HG03354 (cell line): ENCODE measurements around the gene RFX3.

Experiments used
- ATAC-seq: cut with Tn5 transposase; IDR thresholded peaks from one replicate; pipeline ENCODE4 v1.9.1; 2021; ENCODE audit warnings: mild to moderate bottlenecking; ENCODE audit not compliant: unreplicated experiment, poor library complexity, severe bottlenecking

RFX3 gene

DNA sequence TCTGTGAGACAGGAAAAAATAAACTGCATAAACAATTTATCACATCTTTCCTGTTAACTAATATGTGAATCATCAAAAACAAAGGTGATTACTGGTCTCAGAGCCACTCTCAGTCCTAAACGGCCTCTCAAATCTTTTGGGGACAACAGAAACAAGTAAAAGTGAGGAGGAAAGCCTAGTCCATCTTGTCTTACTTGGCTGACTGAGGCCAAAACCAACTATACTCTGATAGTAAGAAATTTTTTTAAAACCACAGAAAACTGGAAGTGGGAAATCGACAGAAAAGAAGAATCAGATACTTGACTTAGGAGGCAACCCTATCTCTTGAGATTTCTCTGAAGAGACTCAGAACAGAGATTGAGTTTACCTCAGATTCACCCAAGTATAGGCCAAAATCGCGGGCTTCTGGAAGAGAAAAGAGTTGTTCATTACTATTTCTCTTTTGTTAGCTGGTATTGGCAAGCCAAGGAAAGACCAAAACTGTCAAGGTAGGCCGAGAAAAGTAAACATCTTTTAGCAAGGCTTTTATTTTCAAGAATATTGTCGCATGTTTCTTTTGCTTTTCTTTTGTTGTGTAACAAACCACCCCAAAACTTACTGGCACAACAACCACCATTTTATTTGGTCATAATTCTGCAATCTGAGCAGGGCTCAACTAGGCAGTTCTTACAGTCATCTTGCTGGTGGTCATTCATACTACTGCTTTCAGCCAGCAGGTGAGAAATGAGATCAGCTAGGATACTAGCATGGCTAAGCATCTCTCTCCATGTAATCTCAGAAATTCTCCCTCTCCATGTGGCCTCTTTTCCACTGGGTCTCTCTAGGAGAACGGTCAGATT lies 46.1 kb downstream of the RFX3 start:
- ATAC-seq, result peak; percentile 55

DNA sequence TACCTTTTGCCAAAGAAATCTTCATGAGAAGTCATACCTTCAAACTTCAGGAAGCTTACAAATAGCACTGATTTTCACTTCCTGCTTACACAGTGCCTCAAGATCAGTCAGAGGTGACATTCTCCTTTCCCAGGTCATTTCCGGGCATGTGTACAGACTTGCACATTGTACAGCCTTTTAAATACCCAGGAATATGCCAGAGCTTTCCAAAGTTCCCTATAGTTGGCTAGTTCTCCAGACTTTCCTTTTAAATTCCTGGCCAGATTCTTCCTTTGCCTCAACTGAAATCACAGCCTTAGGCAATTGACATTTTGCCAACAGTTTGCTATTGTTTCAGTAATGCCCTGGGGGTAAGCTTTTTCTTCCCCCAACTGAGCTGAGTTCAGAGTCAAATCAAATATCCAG lies 47.2 kb downstream of the RFX3 start:
- ATAC-seq, result peak; percentile 37

DNA sequence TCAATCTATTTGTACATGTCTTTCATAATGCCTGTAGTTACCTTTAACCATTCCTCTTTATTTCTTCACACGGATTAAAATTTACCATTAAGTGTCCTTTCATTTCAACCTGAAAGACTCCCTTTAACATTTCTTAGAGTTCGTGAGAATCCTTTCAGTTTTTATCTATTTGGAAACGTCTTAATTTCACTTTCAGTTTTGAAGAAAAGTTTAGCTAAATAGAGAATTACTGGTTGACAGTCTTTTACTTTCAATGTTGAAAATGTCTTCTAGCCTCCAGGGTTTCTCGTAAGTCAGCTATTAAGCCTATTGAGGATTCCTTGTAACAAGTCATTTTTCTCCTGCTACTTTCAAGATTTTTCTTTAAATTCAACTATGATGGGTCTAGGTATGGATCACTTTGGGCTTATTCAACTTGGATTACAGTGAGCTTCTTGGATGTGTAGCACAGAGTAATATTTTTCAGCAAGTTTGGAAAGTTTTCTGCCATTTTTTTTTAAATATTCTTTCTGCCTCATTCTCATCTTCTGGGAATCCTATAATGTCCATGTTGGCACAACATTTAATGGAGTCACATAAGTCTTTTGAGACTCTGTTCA lies 48.5 kb downstream of the RFX3 start:
- ATAC-seq, result peak; percentile 35

DNA sequence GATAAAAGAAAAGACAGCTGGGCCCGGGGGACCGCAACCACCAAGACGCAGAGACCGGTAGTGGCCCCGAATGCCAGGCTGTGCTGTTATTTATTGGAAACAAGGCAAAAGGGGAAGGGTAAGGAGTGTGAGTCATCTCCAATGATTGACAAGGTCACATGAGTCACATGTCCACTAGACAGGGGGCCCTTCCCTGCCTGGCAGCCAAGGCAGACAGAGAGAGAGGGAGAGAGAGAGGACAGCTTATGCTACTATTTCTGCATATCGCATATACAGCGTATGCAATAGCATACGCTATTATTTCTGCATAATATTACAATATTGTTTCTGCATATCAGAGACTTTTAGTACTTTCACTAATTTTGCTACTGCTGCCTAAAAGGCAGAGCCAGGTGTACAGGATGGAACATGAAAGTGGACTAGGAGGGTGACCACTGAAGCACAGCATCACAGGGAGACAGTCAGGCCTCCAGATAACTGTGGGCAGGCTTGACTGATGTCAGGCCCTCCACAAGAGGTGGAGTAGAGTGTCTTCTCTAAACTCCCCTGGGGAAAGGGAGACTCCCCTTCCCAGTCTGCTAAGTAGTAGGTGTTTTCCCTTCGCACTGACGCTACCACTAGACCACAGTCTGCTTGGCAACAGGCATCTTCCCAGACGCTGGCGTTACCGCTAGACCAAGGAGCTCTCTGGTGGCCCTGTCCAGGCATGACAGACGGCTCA lies 50.3 kb downstream of the RFX3 start:
- no peak for ATAC-seq

DNA sequence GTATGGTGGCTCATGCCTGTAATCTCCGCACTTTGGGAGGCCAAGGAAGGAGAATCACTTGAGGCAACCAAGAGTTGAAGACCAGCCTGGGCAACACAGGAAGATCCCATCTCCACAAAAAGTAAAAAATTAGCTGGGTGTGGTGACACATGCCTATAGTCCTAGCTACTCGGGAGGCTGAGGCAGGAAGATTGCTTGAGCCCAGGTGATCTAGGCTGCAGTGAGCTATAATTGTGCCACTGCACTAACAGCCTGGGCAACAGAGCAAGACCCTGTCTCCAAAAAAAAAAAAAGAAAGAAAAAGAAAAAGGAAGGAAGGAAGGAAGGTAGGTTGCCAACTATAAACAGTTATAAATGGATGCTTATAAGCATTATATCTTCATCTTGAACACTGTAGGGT lies 51.0 kb downstream of the RFX3 start:
- ATAC-seq, result no peak

DNA sequence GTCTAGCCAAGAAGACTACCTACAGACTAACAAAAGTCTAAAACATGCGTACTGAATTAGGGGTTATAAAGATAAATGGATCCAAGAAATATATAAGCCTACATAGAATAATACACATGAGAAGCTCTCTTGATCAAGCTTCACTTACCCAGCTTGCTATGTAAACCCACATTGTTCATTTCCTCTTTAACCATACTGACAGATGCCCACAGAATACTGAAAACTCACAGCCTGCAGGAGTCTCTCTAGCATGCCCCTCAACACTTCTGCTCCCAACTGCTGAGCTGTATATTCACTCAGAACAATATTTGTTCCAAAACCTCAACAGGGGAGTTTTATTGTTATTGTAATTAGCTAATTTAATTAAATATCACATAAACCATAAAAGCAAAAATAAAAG lies 52.4 kb downstream of the RFX3 start:
- peak; percentile 46 for ATAC-seq

DNA sequence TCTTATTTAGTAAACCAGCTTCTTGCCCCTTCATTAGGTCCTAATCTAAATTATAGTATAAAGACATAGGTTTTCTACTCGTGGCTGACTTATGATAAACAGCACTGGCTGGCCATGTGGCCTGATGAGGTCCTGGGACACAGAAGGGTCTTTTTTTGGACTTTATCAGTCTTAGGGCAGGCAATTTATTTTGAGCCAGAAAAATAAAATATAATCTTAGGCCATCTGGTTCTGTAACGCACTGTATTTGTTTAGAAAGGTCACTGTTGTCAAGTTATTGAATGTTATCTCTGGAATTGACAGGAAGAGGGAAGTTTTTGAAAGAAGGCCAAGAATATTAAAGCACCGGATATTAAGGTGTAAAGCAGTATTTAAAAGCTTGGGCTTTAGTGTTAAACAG lies 53.9 kb downstream of the RFX3 start:
- ATAC-seq, result no peak

DNA sequence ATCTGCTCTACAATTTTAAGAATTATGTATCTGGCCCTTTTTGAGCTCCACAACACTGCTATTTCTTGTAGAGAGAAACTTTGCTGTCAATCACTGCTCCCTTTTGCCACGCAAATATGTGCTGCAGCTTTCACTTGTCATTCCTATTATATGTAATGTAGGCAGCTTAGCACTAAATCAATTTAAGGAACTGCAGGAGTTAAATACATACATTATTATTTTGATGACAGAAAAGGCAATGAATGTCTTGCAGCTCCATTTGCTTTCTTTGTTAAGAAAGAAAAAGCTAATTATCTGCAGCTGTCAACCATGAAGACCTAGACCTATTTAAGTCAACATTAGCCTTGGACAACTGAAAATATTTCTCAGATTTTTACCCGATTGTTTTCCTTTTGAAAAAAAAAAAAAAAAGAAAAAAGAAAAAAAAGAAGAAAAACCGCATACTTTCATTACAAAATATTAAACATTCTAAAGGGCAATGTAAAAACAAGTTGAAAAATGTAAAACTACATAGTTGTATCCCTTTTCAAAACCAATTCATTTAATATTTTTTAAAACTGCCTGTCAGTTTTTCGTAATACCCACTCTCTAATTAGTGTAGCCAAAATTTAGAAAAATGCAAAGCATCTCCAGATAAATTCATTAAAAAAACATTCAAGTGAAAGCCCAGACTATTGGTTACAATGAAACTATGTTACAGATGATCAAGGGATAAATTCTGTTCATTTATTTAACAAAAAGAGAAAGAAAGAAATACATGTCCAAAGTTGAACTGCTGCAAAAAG lies 57.2 kb downstream of the RFX3 start:
- no peak for ATAC-seq

DNA sequence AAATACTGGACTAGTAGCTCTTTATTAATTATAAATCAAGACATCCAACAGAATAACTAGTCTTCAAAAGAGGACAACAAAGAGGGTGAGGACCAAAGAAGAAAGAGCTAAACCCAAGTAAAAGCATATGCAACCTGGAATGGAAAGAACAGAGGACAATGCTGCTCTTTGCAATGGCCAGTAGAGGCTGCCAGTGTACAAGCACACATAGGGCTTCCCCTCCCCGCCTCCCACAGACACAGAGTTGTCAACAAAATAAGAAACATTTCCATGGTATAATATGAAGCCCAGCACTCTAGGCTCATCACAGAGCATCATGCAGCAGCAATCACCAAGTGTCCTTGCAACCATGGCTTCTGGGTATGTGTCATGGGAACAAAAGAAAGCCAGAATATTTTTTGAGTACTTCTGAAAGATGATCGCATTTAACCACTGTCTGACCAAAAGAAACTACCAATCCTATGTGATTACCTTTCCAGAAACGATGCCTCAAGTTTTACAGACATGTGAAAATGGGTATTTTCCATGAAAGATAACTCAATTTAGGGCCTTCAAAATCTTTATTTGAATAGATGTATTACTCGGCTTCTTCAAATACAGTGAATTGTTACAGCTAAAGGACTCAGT lies 58.1 kb downstream of the RFX3 start:
- ATAC-seq, result peak; percentile 99

DNA sequence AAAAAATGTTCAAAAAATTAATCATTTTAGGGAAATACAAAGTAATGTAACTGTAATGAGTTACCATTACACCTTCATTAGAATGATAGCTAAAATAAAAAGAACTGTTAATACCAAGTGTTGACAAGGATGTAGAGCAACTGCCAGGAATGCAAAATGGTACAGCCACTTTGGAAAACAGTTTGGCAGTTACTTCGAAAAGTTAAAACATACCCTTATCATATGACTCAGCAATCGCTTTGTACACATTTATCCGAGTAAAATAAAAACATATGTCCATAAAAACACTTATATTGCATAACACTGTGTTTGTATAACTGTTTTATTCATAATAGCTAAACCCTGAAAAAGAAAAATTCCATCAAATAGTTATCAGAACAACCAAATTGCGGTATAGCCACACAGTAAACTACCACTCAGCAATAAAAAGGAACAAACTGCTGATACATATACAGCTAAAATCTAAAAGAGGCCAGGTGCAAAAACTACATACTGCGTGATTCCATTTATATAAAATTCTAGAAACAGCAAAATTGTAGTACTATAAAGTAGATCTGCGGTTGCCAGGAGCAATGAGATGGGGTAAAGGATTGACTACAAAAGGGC lies 61.7 kb downstream of the RFX3 start:
- ATAC-seq, result no peak

DNA sequence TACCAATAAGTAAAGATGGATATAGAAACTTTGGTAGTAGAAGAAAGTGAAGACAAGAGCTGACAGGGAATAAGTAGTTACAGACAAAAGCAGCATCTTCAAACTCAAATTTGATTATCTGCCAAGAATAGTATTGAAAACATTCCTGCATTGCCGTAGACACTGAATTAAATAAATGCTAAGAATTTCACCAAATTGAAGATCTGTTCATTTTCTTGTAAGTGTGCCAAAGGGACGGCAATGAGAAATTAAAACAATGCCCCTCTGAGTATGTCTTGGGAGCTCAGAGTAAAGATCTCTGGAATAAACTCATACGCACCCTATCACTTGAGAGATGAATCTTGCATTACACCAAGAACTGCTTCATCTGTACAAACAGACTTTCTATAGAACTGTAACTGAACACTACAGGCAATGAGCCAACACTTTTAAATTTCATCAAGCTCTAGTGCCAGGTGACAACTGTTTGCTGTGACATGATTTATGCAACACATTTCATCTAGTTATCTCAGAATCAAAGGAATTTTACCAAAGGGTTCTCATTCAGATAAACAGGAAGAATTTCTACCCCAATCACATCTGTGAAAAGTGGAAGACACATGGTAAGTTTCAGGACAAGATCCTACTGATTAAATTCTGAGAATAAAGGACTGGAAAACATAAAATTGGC lies 66.9 kb downstream of the RFX3 start:
- ATAC-seq, result no peak

DNA sequence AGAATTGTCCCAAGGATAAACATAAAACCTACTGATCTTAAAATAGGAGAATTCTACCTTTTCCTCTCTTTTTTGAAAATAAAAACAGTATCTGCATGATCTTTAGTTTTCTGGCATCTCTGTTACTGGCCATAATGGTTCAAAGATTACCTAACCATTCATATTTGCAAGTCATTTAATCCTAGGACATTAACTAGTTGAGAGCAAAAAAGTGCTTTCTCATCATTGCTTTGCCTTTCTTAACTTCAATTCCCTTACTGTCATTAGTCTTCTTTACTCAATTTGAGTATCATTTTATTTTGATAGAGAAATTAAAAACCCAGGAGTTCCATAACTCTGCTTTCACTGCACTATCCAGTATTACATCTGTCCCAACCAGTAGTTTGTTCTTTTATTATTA lies 68.6 kb downstream of the RFX3 start:
- no peak for ATAC-seq

DNA sequence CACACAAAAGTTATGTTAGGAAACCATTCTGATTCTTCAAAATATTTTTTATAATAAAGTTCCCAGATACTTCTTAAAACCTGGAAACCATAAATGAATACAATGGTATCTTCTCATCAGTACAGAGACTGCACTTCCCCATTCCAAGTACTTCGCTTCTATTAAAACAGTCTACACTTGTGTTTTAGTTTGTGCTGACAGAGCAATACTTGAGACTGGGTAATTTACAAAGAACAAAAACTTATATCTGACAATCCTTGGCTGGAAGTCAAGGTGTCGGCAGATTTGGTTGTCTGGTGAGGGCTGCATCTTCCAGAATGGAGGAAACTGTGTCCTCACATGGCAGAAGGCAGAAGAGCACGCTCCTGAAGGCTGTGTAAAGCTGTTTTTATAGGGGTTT lies 70.1 kb downstream of the RFX3 start:
- no peak for ATAC-seq

DNA sequence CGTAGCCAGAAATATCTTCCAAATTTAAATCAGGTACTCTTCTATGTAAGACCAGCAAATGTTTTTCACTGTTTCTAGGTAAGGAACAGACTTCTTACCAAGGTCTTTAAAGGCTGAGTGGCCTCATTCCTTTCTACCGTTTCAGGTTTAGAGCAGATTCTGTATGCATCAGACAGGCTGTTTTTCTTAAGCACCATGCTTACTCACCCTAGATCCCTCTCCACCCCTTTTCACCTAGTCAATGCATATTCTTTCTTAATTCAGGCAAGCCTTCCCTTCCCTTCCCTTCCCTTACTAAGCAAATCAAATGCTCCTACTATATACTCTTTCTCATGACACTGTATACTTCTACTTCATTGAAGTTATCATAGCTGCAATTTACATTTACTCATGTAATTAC lies 70.7 kb downstream of the RFX3 start:
- ATAC-seq, result no peak

DNA sequence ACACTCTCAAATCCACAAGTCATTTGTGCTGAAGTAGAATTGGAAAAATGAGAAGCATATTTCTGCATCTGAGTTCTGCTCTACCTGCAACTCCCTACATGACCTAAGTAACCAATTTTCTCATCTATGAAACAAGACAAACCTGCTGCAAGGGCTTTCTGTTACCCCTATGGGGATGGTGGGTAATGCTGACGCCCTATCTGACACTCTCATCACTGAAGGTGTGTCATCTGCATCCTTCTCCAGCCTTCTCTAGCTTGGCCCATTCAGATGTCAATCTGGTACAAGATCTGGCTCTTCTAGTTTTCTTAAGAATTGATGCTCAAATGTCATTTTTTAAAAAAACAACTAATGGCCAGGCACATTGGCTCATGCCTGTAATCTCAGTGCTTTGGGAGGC lies 73.8 kb downstream of the RFX3 start:
- ATAC-seq, result no peak

DNA sequence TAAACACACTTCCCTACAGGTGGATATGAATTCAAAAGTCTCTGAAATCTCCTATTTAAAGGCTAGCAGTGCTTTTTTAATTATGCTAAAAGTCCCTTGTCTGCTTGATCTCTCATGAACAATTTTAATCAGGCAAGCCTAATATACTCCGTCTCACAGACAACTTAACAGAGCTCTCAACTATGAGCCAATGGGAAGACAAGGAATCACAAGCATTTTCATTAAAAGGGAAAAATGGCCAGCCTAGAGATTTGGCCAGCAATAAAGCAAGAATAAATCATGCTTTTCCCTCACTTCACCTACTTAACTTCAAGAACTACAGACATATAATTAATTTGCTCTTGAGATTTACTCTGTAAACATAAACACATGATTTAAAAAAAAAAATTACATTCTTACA lies 78.0 kb downstream of the RFX3 start:
- no peak for ATAC-seq

DNA sequence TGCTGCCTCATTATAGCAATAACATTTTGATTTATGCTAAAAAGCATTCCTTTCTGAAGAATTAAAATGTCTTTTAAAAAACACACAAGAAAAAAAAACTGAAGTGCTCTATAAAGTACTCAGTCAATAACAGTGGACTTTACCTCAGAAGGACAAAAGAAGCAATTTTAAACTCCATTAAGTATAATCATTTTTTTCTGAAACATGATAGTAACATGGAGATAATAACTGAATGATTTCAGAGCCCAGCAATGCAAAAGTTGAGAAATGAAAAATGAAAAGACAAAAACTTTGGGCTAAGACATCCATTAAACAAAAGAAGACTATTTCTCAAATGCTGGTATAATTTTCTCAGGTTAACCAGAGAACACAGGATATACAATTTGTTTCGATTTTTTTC lies 78.7 kb downstream of the RFX3 start:
- ATAC-seq, result no peak

DNA sequence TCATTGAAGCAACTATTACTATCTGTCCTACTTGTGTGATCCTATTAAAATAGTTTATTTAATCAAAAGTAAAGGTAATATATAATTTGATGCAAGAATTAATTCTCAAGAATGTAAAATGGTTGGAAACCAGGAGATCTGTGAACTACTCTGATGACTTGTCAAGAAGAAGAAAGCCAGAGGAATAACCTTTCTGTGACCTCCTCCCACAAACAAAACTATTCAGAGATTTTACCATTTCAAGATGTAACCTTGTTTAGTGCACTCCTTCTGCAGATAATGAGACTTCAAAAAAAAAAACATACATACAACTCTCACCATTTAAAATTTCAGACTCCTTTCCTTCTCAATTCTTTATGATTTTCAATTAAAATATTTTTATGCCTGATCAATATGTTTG lies 79.5 kb downstream of the RFX3 start:
- ATAC-seq, result no peak

DNA sequence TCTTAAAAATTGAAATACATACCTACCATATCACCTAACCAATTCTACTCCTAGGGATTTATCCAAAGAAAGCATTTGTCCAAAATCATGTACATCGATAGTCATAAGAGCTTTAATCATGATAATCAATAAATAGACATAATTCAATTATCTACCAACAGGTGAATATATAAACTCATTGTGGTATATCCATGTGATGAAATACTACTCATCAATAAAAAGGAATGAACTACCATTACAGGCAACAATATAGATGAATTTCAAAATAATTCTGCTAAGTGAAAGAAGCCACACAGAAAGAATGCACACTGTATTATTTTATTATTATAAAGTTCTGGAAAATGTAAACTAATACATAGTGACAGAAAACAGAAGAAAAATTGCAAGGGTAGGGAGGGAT lies 81.8 kb downstream of the RFX3 start:
- ATAC-seq, result no peak
